GM21515 (cell line): ENCODE measurements around the gene CC2D1A.
"Not testable (repeated sequence)": the region's sequence is repeated elsewhere in the genome, so short reads cannot be mapped to it uniquely, and the experiment has no call there.

Experiments
- ATAC-seq: cut with Tn5 transposase; IDR thresholded peaks from one replicate; pipeline ENCODE4 v1.9.1; 2021; ENCODE audit not compliant: unreplicated experiment

The CC2D1A gene

GRCh38 chr19:13959962-13960862 lies 54.2 kb downstream of the CC2D1A start:
- ATAC-seq, result no peak

GRCh38 chr19:13960863-13961784 lies 55.1 kb downstream of the CC2D1A start:
- ATAC-seq, result no peak

- ATAC-seq, result no peak
Measured at GRCh38 chr19:13961826-13962698, 56.1 kb downstream of the CC2D1A start.

GRCh38 chr19:13962699-13963602 lies 57.0 kb downstream of the CC2D1A start:
- ATAC-seq, result no peak

GRCh38 chr19:13963603-13964105 lies 57.7 kb downstream of the CC2D1A start:
- ATAC-seq, result no peak

- ATAC-seq, result no peak
Measured at GRCh38 chr19:13964776-13965175, 58.8 kb downstream of the CC2D1A start.

GRCh38 chr19:13965377-13965896 lies 59.4 kb downstream of the CC2D1A start:
- no peak for ATAC-seq

GRCh38 chr19:13965926-13966683 lies 60.1 kb downstream of the CC2D1A start:
- ATAC-seq, result no peak

GRCh38 chr19:13966684-13967128 lies 60.7 kb downstream of the CC2D1A start:
- no peak for ATAC-seq

GRCh38 chr19:13967206-13967605 lies 61.2 kb downstream of the CC2D1A start:
- not testable (repeated sequence) for ATAC-seq

- no peak for ATAC-seq
Measured at GRCh38 chr19:13968383-13968935, 62.5 kb downstream of the CC2D1A start.

- ATAC-seq, result no peak
Measured at GRCh38 chr19:13968999-13969398, 63.0 kb downstream of the CC2D1A start.

GRCh38 chr19:13969897-13970296 lies 63.9 kb downstream of the CC2D1A start:
- ATAC-seq, result no peak

GRCh38 chr19:13971868-13972267 lies 65.9 kb downstream of the CC2D1A start:
- not testable (repeated sequence) for ATAC-seq

GRCh38 chr19:13972368-13973155 lies 66.6 kb downstream of the CC2D1A start:
- ATAC-seq, result no peak

GRCh38 chr19:13973479-13973878 lies 67.5 kb downstream of the CC2D1A start:
- ATAC-seq, result not testable (repeated sequence)

GRCh38 chr19:13974073-13974472 lies 68.1 kb downstream of the CC2D1A start:
- no peak for ATAC-seq
